Stimulated activated CD4-positive, alpha-beta T cell treated with anti-CD3 and anti-CD28 coated beads, Interleukin-15, amount 100 ng/mL, for 48 hours (primary cell): ENCODE measurements around the gene ZFPL1.

Source experiments
- DNase-seq, 2 donors: peaks; one replicate each; pipeline ENCODE4 v3.0.0-alpha.2; 2020; ENCODE audit warnings: low read depth in 2 of 2

ZFPL1 gene

DNA sequence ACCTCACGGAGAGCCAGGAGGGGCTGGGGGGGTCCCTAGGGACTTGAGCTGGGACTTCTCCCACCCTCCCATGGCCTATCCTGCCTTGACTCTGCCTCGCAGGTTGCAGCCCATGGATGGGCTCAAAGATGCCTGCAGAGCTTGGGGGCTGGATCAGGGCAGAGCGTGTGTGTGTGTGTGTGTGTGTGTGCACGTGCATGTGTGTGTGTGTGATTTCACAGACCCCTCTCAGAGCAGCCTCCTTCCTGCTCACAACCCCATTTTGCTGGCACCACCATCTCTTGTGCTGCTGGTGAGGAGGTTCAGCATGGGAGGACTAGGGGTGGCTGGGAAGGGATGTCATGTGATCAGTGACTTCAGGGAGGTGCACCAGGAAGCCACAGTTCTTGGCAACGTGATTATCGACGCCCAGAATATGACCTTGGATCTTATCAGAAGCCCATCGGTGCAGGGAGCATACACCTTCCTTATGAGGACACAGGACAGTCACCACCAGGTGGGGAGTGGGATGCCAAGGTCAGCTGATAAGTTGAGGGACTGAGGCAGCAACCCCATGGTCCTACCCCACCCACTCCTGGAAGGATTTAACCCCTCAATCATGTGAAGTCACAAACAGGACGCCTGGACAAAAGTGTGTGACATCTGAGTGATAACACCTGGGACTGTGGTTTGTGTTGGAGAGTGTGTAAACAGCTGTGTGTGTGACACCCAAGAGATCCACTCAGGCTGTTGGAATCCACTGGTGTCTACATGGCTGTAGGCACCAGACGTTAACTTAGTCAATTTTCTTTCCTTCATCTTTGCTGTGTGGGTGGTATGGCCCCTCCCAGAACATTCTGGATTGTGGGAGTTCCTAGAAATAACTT lies 23.8 kb upstream of the ZFPL1 start:
- DNase-seq, result no peak

GRCh38 chr11:65060913-65061408 lies 23.1 kb upstream of the ZFPL1 start:
- no peak for DNase-seq

DNA sequence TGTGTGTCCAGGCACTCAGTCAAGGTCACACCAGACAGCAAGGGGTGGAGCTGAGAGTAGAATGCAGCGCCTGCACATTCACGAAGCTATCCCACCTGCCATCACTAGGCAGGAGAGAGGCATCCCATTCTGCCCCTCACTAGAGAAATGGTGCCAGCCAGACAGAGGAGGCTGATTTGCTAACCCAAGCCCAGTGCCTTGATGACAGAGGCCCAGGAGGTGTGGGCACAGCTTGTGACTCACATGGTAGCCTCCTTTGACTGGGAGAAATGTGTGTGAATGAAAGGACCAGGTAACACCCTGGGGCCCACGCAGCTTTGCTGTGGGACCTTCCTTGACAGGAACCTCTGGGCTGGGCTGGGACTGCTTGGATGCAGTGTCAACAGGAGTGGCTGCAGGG lies 20.5 kb upstream of the ZFPL1 start:
- DNase-seq, result no peak

- DNase-seq, result no peak
Observed at GRCh38 chr11:65064847-65065240, 19.2 kb upstream of the ZFPL1 start.

DNA sequence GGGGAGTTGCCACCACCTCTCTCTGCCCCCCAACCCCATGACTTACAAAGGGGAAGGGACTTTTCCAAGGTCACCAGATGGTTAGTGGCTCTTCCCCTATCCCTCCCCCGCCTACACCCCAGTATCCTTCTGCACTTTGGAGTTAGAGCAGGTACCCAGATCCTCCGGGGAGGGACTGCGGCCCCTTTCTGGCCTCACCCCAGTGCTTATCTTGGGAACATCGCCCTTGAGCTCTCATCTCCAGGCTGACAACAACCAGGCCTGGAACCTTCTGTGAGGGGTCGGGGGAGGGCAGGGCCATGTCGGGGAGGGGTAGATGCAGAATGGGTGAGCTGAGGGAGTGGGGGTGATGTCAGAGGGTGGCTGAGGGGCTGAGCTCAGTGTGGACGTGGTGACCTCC lies 18.2 kb upstream of the ZFPL1 start:
- DNase-seq, result no peak

DNA sequence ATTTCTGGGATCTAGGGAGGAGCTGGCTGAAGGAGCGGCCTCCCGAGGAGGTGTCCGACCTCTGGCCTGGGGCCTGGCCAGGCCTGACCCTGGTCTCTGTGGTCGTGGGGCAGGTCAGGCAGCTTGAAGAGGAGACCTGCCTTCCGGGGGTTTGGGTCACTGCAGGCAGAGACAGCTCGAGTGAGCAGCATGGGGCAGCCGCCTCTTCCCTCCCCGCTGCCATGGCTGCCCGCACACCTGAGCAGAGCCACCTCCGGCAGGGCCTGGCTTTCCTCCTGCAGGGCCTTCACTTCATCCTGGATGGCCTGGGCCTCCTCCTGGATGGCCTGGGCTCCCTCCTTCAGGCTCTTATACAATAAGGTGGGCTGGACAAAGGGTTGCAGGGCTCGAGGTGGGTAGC lies 17.7 kb upstream of the ZFPL1 start:
- DNase-seq, result no peak

- no peak for DNase-seq
Observed at GRCh38 chr11:65066805-65067291, 17.2 kb upstream of the ZFPL1 start.

GRCh38 chr11:65067446-65067845 lies 16.6 kb upstream of the ZFPL1 start:
- no peak for DNase-seq

DNA sequence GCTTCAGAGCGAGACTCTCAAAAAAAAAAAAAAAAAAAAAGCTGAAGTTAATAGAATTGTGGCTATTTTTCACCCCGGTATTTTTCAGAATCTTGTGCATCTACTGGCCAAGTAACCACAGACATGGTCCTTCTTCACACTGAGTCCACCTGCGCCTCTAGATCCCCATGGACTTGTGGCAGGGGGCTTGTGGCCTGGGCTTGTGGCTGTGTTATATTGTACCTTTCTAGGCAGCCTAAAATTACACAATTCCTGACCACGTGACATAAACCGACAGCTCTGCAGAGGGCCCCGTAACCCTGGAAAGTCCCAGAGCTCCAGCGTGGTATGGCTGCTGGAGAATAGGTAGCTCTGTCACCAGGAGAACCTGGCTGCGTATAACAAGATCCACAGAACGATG lies 14.8 kb upstream of the ZFPL1 start:
- DNase-seq, result no peak

- no peak for DNase-seq
Observed at GRCh38 chr11:65071907-65072630, 12.0 kb upstream of the ZFPL1 start.

DNA sequence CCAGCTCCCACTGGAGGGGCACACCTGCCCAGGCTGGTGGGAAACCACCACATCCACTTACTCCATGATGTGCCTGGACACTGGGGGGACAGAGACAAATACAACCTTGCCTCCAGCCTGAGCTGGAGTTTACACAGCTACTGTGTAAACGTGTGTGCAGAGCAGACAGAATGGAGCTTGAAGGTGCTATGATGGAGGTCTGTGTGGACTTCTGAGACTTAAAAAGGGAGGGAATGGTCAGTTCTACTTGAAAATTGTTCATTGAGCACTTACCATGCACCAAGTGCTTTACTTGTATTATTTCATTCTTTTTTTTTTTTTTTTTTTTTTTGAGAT lies 11.4 kb upstream of the ZFPL1 start:
- DNase-seq, result no peak

DNA sequence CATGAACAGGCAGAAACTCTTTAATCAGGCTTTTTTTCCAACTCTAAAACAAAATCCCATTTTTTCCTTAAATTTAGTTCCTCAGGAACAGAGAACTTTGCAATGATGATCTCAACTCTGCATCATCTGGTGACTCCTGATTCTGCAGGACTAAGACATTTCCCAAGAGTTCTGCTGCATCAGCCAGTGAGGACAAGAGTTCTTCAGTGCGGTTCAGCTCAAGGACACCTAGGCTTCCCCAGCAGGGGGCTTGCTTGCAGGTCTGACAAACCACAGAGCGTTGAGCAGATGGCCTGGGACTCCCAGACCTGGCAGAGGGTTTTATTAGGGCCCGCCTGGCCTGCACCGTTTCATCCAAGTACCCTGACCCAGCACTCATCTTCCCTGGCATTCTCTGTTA lies 6.6 kb upstream of the ZFPL1 start:
- DNase-seq, result no peak

DNA sequence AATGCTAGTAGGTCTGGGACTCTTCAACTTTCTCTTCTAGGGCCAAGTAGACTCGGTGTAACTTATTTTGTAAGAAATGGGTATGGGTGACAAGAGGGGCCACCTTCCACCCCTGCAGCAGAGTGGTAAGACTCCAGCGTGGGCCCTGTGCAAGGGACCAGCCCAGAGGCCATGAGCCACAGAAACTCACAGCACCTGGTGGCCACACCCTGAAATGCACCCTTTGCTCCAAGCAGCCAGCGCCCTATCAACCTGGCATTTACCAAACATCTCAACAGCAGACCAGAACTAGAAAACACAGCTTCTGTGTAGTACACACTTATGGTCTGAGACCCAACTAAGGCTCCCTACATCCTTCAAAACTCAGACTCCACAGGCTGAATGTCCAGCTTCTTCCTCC lies 5.9 kb upstream of the ZFPL1 start:
- peak; percentile 34 to 53 for DNase-seq

- DNase-seq, result no peak
Observed at GRCh38 chr11:65078786-65079342, 5.2 kb upstream of the ZFPL1 start.

- DNase-seq, result no peak
Observed at GRCh38 chr11:65083134-65083833, 738 bp upstream of the ZFPL1 start.

- no peak for DNase-seq
Observed at GRCh38 chr11:65084598-65085375, 765 bp downstream of the ZFPL1 start.

- no peak for DNase-seq
Observed at GRCh38 chr11:65085446-65085845, 1.4 kb downstream of the ZFPL1 start.

DNA sequence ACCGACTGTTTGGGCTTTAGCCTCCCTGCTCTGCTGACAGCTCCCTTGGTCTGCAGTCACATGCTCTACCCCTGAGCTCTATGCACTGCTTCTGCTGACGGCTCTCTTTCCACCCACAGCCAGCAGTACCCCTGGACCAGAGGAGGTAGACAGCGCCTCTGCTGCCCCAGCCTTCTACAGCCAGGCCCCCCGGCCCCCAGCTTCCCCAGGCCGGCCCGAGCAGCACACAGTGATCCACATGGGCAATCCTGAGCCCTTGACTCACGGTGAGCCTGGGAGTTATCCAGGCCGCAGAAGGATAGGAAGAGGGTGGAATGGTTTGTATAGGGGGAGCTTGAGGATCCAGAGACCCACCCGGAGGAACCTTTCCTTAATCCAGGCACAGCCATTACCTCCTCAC lies 2.8 kb downstream of the ZFPL1 start:
- no peak for DNase-seq

- no peak for DNase-seq
Observed at GRCh38 chr11:65087216-65087615, 3.2 kb downstream of the ZFPL1 start.

DNA sequence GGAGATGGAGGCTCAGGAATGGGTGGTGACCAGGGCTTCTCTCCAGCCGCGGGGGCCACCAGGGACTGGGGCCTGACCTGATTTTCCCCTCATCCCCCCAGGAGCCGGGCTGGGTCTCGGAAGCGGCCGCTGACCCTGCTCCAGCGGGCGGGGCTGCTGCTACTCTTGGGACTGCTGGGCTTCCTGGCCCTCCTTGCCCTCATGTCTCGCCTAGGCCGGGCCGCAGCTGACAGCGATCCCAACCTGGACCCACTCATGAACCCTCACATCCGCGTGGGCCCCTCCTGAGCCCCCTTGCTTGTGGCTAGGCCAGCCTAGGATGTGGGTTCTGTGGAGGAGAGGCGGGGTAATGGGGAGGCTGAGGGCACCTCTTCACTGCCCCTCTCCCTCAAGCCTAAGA lies 3.8 kb downstream of the ZFPL1 start:
- DNase-seq, result no peak

GRCh38 chr11:65089621-65090020 lies 5.6 kb downstream of the ZFPL1 start:
- no peak for DNase-seq
